Measurements from ENCODE around the gene YWHAQ. TPM values are rescaled to one million over a fixed set of nuclear protein-coding genes. Genes with fewer than 3 reads are reported as not detected.

YWHAQ gene
- total and polyA plus RNA-seq, 5 donors from 2014 or later = 160 to 359 (median 279) TPM

Other genes with a start within 250 kb of the YWHAQ start
- 65.3 TPM for gene ITGB1BP1, start 207.5 kb downstream of the YWHAQ start, total RNA-seq
- 100 to 1,000 TPM; 106 to 199 (median 168) TPM for gene ITGB1BP1, start 207.5 kb downstream of the YWHAQ start, polyA plus RNA-seq
- gene CPSF3, start 207.3 kb downstream of the YWHAQ start, total RNA-seq = 23.1 TPM
- gene CPSF3, start 207.3 kb downstream of the YWHAQ start, polyA plus RNA-seq = 10 to 100 TPM; 30.7 to 37.8 (median 35.6) TPM
- 40.7 TPM for gene IAH1, start 156.4 kb downstream of the YWHAQ start, total RNA-seq
- 100 to 1,000 TPM in 2 of 4 donors, 10 to 100 TPM in 2; 87.6 to 108 (median 98.0) TPM for gene IAH1, start 156.4 kb downstream of the YWHAQ start, polyA plus RNA-seq
- 34.1 TPM for gene ADAM17, start 75.2 kb downstream of the YWHAQ start, total RNA-seq
- gene ADAM17, start 75.2 kb downstream of the YWHAQ start, polyA plus RNA-seq = 10 to 100 TPM; 11.8 to 15.7 (median 13.6) TPM
- 23.9 TPM for gene TAF1B, start 212.5 kb upstream of the YWHAQ start, total RNA-seq
- gene TAF1B, start 212.5 kb upstream of the YWHAQ start, polyA plus RNA-seq = 10 to 100 TPM in 3 of 4 donors, 1 to 10 TPM in 1; 9.1 to 13.9 (median 11.0) TPM

Measured in CD4-positive, CD25-positive, alpha-beta regulatory T cell (primary cell).